HEK293 (cell line): ENCODE results near the gene GABPB1.

ENCODE experiments used
- CTCF ChIP-seq: fragments of 450-650 bp; formaldehyde crosslinking; IDR thresholded peaks from 2 replicates; pipeline ENCODE4 v1.5.1; 2016; ENCODE audit warnings: missing biosample characterization, missing genetic modification characterization
- PRDM1 ChIP-seq: fragments of 450-650 bp; formaldehyde crosslinking; IDR thresholded peaks from 2 replicates; pipeline ENCODE4; 2016; ENCODE audit warnings: missing biosample characterization, missing genetic modification characterization
- ZNF664 ChIP-seq: fragments of 450-650 bp; formaldehyde crosslinking; IDR thresholded peaks from 2 replicates; pipeline ENCODE4 v1.5.1; 2016; ENCODE audit warnings: missing biosample characterization, missing genetic modification characterization
- ZNF76 ChIP-seq: fragments of 450-650 bp; formaldehyde crosslinking; IDR thresholded peaks from 2 replicates; pipeline ENCODE4; 2016; ENCODE audit warnings: low read depth, missing biosample characterization, missing genetic modification characterization, borderline replicate concordance

- TF ChIP-seq ZNF76 (no peak), CTCF (tag by site-specific recombination) (no peak), ZNF664 (tag by site-specific recombination) (no peak), PRDM1 (tag by site-specific recombination) (no peak)
Measured at GRCh38 chr15:50246631-50247030, 108.4 kb downstream of the GABPB1 start.
